Ovary (tissue), 9 donors: ENCODE measurements around the gene BAZ2B. TPM values are rescaled to one million over a fixed set of nuclear protein-coding genes. Genes with fewer than 3 reads are reported as not detected.

ENCODE experiments used
- DNase-seq, 5 donors: peaks; one replicate each; pipeline ENCODE4 v3.0.0-alpha.2; 2019 to 2020
- H3K27ac ChIP-seq, 2 donors: fragments of 200-600 bp; one replicate each; pipeline versions ENCODE4 v1.5.1 to v1.8.0; 2019 to 2022
- H3K27me3 ChIP-seq: fragments of 200-600 bp; one replicate; pipeline ENCODE4 v1.8.0; 2022
- H3K36me3 ChIP-seq: fragments of 200-600 bp; sonication (generic); one replicate; pipeline ENCODE4 v1.5.1; 2019
- H3K4me1 ChIP-seq: one replicate; pipeline ENCODE4 v1.8.1; 2013; ENCODE audit warnings: mild to moderate bottlenecking, moderate library complexity; ENCODE audit not compliant: insufficient read depth
- H3K4me3 ChIP-seq: fragments of 200-600 bp; sonication (generic); one replicate; pipeline ENCODE4 v1.5.1; 2017
- H3K9me3 ChIP-seq, 2 donors: fragments of 200-600 bp in 1 of 2; sonication (generic) in 1 of 2; one replicate each; pipeline versions ENCODE4 v1.5.1 to v1.8.1; 2013 to 2019; ENCODE audit warnings: mild to moderate bottlenecking in 1 of 2, moderate library complexity in 1 of 2
- EP300 ChIP-seq: sonication (generic); formaldehyde crosslinking; IDR thresholded peaks from one replicate; pipeline ENCODE4 v1.6.1; 2017; ENCODE audit warnings: antibody characterized with exemption
- POLR2A ChIP-seq: fragments of 450-650 bp; IDR thresholded peaks from one replicate; pipeline ENCODE4 v1.6.1; 2017; ENCODE audit warnings: antibody characterized with exemption, mild to moderate bottlenecking, moderate library complexity
- WGBS, 3 donors: extraction: QIAGEN DNeasy Blood & Tissue Kit in 1 of 3; methylation state at CpG; one replicate each; pipeline versions ENCODE4 v1.1.5 to v1.1.7; 2013 to 2017; 5-methylcytosine and 5-hydroxymethylcytosine counted together
- intact Hi-C, 4 donors: fragments of 100-400 bp; cut with DNase I; formaldehyde crosslinking; loops; one replicate each; pipeline versions ENCODE4 v1.11.0 to v1.15.1; 2022 to 2023
- polyA plus RNA-seq, 2 donors: library from polyadenylated mRNA; stranded (reverse); fragments of 200-250 nt in 1 of 2; fragments of 350-450 nt in 1 of 2; fragmentation: Illumina TruSeq in 1 of 2; extraction: RNeasy Lipid Tissue Mini Kit (QIAGEN cat#74804) in 1 of 2; gene quantifications; one replicate each; pipeline ENCODE4 v1.2.3, GENCODE V29; 2013 to 2014
- total RNA-seq, 7 donors: library from RNA; depleted of rRNA in 2 of 7; stranded (reverse); fragments of >200 nt in 2 of 7; fragmentation: NEBNext Ultra II Directional in 3 of 7; extraction: Animal tissue kit (Norgen Biotek cat#: 25700) in 3 of 7; gene quantifications; one replicate each; pipeline versions ENCODE4 v1.1.0 to v1.2.4, GENCODE V29; 2016 to 2023
- TF ChIP-seq, protein P1 (sequence below), 3 donors: fragments of 450-650 bp in 2 of 3; fragments of 200-600 bp in 1 of 3; IDR thresholded peaks; one replicate each; pipeline versions ENCODE4 v1.5.1 to v1.8.0; 2016 to 2022; ENCODE audit warnings: antibody characterized with exemption in 3 of 3, mild to moderate bottlenecking in 1 of 3
- donor health status: DM: no; HTN: no; CAD: no; lungs with moderate emphysema.
- donor health status: DM: no; HTN: no; CAD: no.
- donor health status: Bipolar disorder and iron deficiency.
- donor health status: DM: yes; HTN: yes; CAD: no.
- donor health status: DM: no; HTN: no; CAD: no.
- donor health status: DM: yes; HTN: yes; CAD: no.

The BAZ2B gene
- total and polyA plus RNA-seq, 9 donors: 31.8 to 131 (median 99.4) TPM

DNA sequence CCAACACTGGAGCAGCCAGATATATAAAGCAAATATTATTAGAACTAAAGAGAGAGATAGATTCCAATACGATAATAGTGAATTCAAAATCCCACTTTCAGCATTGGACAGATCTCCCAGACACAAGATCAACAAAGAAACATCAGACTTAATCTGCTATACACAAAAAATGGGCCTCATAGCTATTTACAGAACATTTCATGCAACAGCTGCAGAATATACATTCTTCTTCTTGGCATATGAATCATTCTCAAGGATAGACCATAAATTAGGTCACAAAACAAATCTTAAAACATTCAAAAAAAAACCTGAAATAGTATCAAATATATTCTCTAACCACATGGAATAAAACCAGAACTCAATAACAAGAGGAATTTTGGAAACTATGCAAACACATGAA lies 23.8 kb upstream of the BAZ2B start:
- no peak for DNase-seq
- Histone ChIP-seq H3K27ac (no peak overlapping the region), H3K36me3 (no peaks in the 10 kb centered on the region), H3K27me3 (no peaks in the 10 kb centered on the region), H3K4me1 (no peaks in the 10 kb centered on the region), H3K4me3 (no peak overlapping the region), H3K9me3 (no peaks in the 10 kb centered on the region)
- WGBS, 3 donors: 42 to 54% (median 50%) methylated on average over 1 of the region's 1 CpG
- intact Hi-C loops: no loop called here
- TF ChIP-seq EP300: no peak
- TF ChIP-seq, protein P1, sequence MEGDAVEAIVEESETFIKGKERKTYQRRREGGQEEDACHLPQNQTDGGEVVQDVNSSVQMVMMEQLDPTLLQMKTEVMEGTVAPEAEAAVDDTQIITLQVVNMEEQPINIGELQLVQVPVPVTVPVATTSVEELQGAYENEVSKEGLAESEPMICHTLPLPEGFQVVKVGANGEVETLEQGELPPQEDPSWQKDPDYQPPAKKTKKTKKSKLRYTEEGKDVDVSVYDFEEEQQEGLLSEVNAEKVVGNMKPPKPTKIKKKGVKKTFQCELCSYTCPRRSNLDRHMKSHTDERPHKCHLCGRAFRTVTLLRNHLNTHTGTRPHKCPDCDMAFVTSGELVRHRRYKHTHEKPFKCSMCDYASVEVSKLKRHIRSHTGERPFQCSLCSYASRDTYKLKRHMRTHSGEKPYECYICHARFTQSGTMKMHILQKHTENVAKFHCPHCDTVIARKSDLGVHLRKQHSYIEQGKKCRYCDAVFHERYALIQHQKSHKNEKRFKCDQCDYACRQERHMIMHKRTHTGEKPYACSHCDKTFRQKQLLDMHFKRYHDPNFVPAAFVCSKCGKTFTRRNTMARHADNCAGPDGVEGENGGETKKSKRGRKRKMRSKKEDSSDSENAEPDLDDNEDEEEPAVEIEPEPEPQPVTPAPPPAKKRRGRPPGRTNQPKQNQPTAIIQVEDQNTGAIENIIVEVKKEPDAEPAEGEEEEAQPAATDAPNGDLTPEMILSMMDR (IDR thresholded peaks at IDR 0.05): no peak
- no peak for TF ChIP-seq POLR2A

DNA sequence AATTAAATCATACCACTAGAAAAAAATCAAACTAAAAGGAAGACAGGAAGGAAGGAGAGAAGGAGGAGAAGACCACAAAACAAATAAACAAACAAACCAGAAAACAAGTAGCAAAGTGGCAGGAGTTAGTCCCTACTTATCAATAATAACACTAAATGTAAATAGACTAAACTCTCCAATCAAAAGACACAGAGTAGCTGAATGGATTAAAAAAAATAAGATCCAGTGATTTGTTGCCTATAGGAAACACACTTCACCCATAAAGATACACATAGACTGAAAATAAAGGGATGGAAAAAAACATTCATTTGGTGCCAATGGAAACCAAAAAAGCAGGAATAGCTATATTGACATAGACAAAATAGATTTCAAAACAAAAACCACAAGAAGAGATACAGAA lies 23.4 kb upstream of the BAZ2B start:
- TF ChIP-seq POLR2A: no peak
- TF ChIP-seq EP300: no peak
- TF ChIP-seq, protein P1 (IDR thresholded peaks at IDR 0.05): no peak
- no peak for DNase-seq
- Histone ChIP-seq H3K4me1 (no peaks in the 10 kb centered on the region), H3K27me3 (no peaks in the 10 kb centered on the region), H3K36me3 (no peaks in the 10 kb centered on the region), H3K27ac (no peak overlapping the region), H3K9me3 (no peaks in the 10 kb centered on the region), H3K4me3 (no peak overlapping the region)
- intact Hi-C loops: no loop called here

DNA sequence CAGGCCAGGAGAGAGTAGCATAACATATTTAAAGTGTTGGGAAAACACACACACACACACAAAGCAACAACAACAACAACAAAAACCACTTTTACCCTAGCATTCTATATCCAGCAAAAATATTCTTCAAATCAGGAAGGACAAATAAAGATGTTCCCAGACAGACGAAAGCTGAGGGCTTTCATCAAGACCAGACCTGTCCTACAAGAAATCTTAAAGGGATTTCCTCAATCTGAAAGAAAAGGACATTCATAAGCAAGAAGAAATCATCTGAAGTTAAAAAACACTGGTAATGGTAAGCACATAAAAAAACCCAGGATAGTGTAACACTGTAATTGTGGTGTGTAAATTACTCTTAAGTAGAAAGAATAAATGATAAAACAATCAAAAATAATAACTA lies 22.7 kb upstream of the BAZ2B start:
- Histone ChIP-seq H3K4me1 (no peaks in the 10 kb centered on the region), H3K27me3 (no peaks in the 10 kb centered on the region), H3K4me3 (no peak overlapping the region), H3K27ac (no peak overlapping the region), H3K9me3 (no peaks in the 10 kb centered on the region), H3K36me3 (no peaks in the 10 kb centered on the region)
- intact Hi-C loops: no loop called here
- 94 to 97% (median 95%) methylated on average over 1 of the region's 1 CpG for WGBS, 3 donors
- TF ChIP-seq EP300: no peak
- no peak for TF ChIP-seq POLR2A
- TF ChIP-seq, protein P1 (IDR thresholded peaks at IDR 0.05): no peak
- DNase-seq: no peak

DNA sequence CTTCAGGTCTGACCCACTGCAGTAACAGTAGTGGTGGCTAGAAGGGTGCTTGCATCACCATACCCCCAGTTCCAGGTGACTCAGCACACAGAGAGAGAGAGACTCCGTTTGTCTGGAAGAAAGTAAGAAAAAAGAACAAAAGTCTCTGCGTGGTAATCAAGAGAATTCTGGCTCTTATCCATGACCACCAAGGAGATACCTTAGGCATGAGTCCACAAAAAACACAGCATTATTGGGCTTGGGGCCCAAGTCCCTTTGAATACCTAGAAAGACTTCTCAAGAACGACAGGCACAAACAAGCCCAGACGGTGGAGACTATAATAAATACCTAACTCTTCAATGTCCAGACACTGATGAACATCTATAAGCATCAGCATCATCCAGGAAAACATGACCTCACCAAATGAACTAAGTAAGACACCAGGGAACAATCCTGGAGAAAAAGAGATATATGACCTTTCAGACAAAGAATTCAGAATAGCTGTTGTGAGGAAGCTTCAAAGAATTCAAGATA lies 21.7 kb upstream of the BAZ2B start:
- Histone ChIP-seq H3K9me3 (no peaks in the 10 kb centered on the region), H3K4me3 (no peak overlapping the region), H3K27ac (no peak overlapping the region), H3K4me1 (no peaks in the 10 kb centered on the region), H3K36me3 (no peaks in the 10 kb centered on the region), H3K27me3 (no peaks in the 10 kb centered on the region)
- no peak for DNase-seq
- intact Hi-C loops: no loop called here
- 62 to 66% (median 66%) methylated on average over 4 of the region's 4 CpGs for WGBS, 3 donors
- TF ChIP-seq POLR2A: no peak
- TF ChIP-seq, protein P1 (IDR thresholded peaks at IDR 0.05): no peak
- no peak for TF ChIP-seq EP300

DNA sequence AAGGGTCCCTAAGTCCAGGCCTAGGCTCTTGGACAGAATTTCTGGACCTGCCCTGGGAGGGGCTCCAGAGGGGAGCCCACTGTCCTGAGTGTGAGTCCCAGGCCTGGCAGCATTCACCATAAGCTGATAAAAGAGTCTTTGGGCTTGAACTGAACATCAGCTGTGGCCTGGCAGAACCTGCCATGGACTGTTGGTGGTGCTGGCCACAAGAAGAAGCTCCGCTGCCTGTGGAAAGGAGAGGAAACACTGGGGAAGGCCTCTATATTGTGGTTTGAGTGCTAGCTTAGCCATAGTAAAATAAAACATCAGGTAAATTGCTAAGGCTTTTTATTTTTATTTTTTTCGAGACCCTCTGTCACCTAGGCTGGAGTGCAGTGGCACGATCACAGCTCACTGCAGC lies 20.9 kb upstream of the BAZ2B start:
- H3K9me3 ChIP-seq: no peaks in the 10 kb centered on the region
- no peak overlapping the region for H3K4me3 ChIP-seq
- intact Hi-C loops: no loop called here
- no peak for DNase-seq
- no peaks in the 10 kb centered on the region for H3K4me1 ChIP-seq
- no peaks in the 10 kb centered on the region for H3K27me3 ChIP-seq
- no peaks in the 10 kb centered on the region for H3K36me3 ChIP-seq
- TF ChIP-seq, protein P1 (IDR thresholded peaks at IDR 0.05): no peak
- TF ChIP-seq POLR2A (no peak), EP300 (no peak)
- WGBS, 3 donors: 92 to 97% (median 97%) methylated on average over 3 of the region's 3 CpGs
- no peak overlapping the region for H3K27ac ChIP-seq
